ENCODE measurements around the gene MS4A12. TPM values are rescaled to one million over a fixed set of nuclear protein-coding genes. Genes with fewer than 3 reads are reported as not detected.
"Not testable (repeated sequence)": the region's sequence is repeated elsewhere in the genome, so short reads cannot be mapped to it uniquely, and the experiment has no call there.

MS4A12 gene
- total RNA-seq, 2 experiments from 2014 or later: 1.8 TPM; not detected in 1

DNA sequence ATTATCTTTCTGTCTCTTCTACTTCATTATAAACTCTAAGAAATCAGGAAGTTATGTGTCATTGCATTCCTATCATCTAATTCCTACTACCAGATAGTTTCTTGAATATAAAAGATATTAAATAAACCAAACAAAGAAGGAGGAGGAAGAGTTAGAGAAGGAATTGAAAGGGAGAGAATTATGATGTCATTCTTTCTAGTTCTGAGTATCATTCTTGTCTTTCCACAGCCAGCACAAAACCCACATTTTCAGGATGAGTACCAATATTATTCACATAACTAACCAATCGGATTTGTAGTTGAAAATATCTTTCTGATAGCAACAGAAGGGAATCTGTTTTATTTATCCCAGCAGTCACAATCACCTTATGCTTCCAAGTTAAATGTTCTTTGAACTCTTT lies 35.9 kb downstream of the MS4A12 start:
- CTCF ChIA-PET (ENCODE audit: unreplicated experiment): no interaction called here

DNA sequence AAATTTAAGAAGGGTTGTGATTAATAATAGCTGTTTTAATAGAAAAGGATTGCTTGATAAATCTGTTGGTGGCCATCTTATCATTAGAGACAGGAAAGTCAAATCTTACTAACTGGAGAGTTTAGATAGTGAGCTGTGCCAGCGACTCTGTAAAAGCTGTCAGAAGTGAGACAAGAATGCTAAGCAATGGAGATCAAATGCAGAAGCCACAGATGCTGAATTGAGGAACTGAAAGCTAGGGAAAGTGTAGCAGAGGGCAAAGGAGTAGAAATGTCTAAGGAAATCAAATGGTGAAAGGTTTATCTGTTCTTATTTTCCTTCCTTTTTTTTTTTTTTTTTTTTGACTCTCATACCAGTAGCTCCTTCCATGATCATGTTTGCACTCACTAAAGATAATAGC lies 36.4 kb downstream of the MS4A12 start:
- peak; percentile 88 for DNase-seq (ENCODE audit: low spot score)
- Histone ChIP-seq H3K4me2 (ENCODE audit: low read length) (peak overlapping the region; percentile 47), H3K4me1 (ENCODE audit: insufficient read depth, low read length, poor library complexity, severe bottlenecking) (peaks cover 17% of the 10 kb centered on the region), H3K27ac (ENCODE audit: low read depth, low read length, poor library complexity, severe bottlenecking) (peak overlapping the region; percentile 33), H4K20me1 (ENCODE audit: insufficient read depth, low read length) (no peaks in the 10 kb centered on the region), H3K79me2 (ENCODE audit: insufficient read depth, low read depth, low read length) (no peaks in the 10 kb centered on the region), H3K4me3 (ENCODE audit: low read depth, low read length, poor library complexity, severe bottlenecking) (no peak overlapping the region), H3K9me2 (ENCODE audit: insufficient read depth, low read length) (no peaks in the 10 kb centered on the region), H3K9me3 (ENCODE audit: low read length) (no peaks in the 10 kb centered on the region), H3K36me3 (ENCODE audit: insufficient read depth, low read length) (no peaks in the 10 kb centered on the region), H2AFZ (ENCODE audit: low read length) (peak overlapping the region; percentile 60)
- intact Hi-C loops (cut with micrococcal nuclease; ENCODE audit: unreplicated experiment): no loop called here
- BruUV-seq (replicated peaks): no TSS peak
- TF ChIP-seq, protein P1, sequence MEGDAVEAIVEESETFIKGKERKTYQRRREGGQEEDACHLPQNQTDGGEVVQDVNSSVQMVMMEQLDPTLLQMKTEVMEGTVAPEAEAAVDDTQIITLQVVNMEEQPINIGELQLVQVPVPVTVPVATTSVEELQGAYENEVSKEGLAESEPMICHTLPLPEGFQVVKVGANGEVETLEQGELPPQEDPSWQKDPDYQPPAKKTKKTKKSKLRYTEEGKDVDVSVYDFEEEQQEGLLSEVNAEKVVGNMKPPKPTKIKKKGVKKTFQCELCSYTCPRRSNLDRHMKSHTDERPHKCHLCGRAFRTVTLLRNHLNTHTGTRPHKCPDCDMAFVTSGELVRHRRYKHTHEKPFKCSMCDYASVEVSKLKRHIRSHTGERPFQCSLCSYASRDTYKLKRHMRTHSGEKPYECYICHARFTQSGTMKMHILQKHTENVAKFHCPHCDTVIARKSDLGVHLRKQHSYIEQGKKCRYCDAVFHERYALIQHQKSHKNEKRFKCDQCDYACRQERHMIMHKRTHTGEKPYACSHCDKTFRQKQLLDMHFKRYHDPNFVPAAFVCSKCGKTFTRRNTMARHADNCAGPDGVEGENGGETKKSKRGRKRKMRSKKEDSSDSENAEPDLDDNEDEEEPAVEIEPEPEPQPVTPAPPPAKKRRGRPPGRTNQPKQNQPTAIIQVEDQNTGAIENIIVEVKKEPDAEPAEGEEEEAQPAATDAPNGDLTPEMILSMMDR (conservative IDR thresholded peaks at IDR 0.05; ENCODE audit: low read length): no peak
- no peak for TF ChIP-seq EZH2phosphoT487 (IDR thresholded peaks at IDR 0.05; ENCODE audit: borderline replicate concordance, low read depth, low read length)
- CTCF ChIA-PET (ENCODE audit: unreplicated experiment): no interaction called here
- POLR2A ChIA-PET: interaction anchor here (0.6 to 2.3 kb wide), 7 partner anchors 10 to 68 kb away, joined by 3 to 7 read pairs (median 5); no protein-coding TSS in a partner anchor

More for the DNA sequence above, 35.9 kb downstream of the MS4A12 start:
- H3K36me3 ChIP-seq (ENCODE audit: insufficient read depth, low read length): no peaks in the 10 kb centered on the region
- peak overlapping the region; percentile 33 for H3K27ac ChIP-seq (ENCODE audit: low read depth, low read length, poor library complexity, severe bottlenecking)
- no peak for DNase-seq (ENCODE audit: low spot score)
- H2AFZ ChIP-seq (ENCODE audit: low read length): peak overlapping the region; percentile 60
- no peaks in the 10 kb centered on the region for H3K79me2 ChIP-seq (ENCODE audit: insufficient read depth, low read depth, low read length)
- POLR2A ChIA-PET: interaction anchor here (0.6 to 2.3 kb wide), 7 partner anchors 9 to 68 kb away, joined by 3 to 7 read pairs (median 5); no protein-coding TSS in a partner anchor
- peak overlapping the region; percentile 47 for H3K4me2 ChIP-seq (ENCODE audit: low read length)
- no peaks in the 10 kb centered on the region for H3K9me3 ChIP-seq (ENCODE audit: low read length)
- no peaks in the 10 kb centered on the region for H3K9me2 ChIP-seq (ENCODE audit: insufficient read depth, low read length)
- peaks cover 17% of the 10 kb centered on the region for H3K4me1 ChIP-seq (ENCODE audit: insufficient read depth, low read length, poor library complexity, severe bottlenecking)
- no peaks in the 10 kb centered on the region for H4K20me1 ChIP-seq (ENCODE audit: insufficient read depth, low read length)
- intact Hi-C loops (cut with micrococcal nuclease; ENCODE audit: unreplicated experiment): no loop called here
- TF ChIP-seq, protein P1 (conservative IDR thresholded peaks at IDR 0.05; ENCODE audit: low read length): no peak
- no peak for TF ChIP-seq EZH2phosphoT487 (IDR thresholded peaks at IDR 0.05; ENCODE audit: borderline replicate concordance, low read depth, low read length)
- no peak overlapping the region for H3K4me3 ChIP-seq (ENCODE audit: low read depth, low read length, poor library complexity, severe bottlenecking)
- BruUV-seq (replicated peaks): no TSS peak

DNA sequence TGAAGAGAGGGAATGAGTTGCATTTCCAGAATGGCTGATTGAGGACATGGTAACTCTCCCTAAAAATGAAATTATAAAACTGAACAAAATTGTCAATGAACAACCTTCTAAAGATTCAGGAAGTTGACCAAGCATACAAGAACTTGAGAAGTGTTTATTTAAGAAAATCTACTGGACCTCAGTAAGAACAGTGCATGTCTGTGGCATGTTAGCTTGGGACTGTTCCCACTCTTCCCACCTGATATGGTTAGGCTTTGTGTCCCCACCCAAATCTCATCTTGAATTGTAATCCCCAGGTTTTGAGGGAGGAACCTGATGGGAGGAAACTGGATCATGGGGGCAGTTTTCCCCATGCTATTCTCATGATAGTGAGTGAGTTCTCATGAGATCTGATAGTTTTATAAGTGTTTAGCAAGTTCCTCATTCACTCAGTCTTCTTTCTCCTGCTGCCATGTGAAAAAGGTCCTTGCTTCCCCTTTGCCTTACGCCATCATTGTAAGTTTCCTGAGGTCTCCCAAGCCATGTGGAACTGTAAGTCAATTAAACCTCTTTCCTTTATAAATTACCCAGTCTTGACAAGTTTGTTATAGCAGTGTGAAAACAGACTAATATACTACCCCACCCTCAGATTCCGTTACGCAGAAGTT lies 38.0 kb downstream of the MS4A12 start:
- no TSS peak for BruUV-seq (replicated peaks)
- Histone ChIP-seq H3K36me3 (ENCODE audit: insufficient read depth, low read length) (no peaks in the 10 kb centered on the region), H3K4me1 (ENCODE audit: insufficient read depth, low read length, poor library complexity, severe bottlenecking) (peaks cover 17% of the 10 kb centered on the region), H3K9me2 (ENCODE audit: insufficient read depth, low read length) (no peaks in the 10 kb centered on the region), H3K27ac (ENCODE audit: low read depth, low read length, poor library complexity, severe bottlenecking) (no peak overlapping the region), H3K9me3 (ENCODE audit: low read length) (no peaks in the 10 kb centered on the region), H3K4me3 (ENCODE audit: low read depth, low read length, poor library complexity, severe bottlenecking) (no peak overlapping the region), H3K4me2 (ENCODE audit: low read length) (no peak overlapping the region), H4K20me1 (ENCODE audit: insufficient read depth, low read length) (no peaks in the 10 kb centered on the region), H2AFZ (ENCODE audit: low read length) (no peak overlapping the region), H3K79me2 (ENCODE audit: insufficient read depth, low read depth, low read length) (no peaks in the 10 kb centered on the region)
- DNase-seq (ENCODE audit: low spot score): no peak
- CTCF ChIA-PET (ENCODE audit: unreplicated experiment): no interaction called here
- intact Hi-C loops (cut with micrococcal nuclease; ENCODE audit: unreplicated experiment): no loop called here
- no peak for TF ChIP-seq EZH2phosphoT487 (IDR thresholded peaks at IDR 0.05; ENCODE audit: borderline replicate concordance, low read depth, low read length)
- TF ChIP-seq, protein P1 (conservative IDR thresholded peaks at IDR 0.05; ENCODE audit: low read length): no peak
- POLR2A ChIA-PET: no interaction called here

DNA sequence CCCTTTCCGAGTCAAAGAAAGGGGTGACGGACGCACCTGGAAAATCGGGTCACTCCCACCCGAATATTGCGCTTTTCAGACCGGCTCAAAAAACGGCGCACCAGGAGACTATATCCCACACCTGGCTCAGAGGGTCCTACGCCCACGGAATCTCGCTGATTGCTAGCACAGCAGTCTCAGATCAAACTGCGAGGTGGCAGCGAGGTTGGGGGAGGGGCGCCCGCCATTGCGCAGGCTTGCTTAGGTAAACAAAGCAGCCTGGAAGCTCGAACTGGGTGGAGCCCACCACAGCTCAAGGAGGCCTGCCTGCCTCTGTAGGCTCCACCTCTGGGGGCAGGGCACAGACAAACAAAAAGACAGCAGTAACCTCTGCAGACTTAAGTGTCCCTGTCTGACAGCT lies 39.8 kb downstream of the MS4A12 start:
- H3K36me3 ChIP-seq (ENCODE audit: insufficient read depth, low read length); H2AFZ ChIP-seq (ENCODE audit: low read length); DNase-seq (ENCODE audit: low spot score); H3K4me2 ChIP-seq (ENCODE audit: low read length); H3K79me2 ChIP-seq (ENCODE audit: insufficient read depth, low read depth, low read length); BruUV-seq (replicated peaks); H3K27ac ChIP-seq (ENCODE audit: low read depth, low read length, poor library complexity, severe bottlenecking); H3K4me3 ChIP-seq (ENCODE audit: low read depth, low read length, poor library complexity, severe bottlenecking); H3K9me2 ChIP-seq (ENCODE audit: insufficient read depth, low read length); CTCF ChIA-PET (ENCODE audit: unreplicated experiment); intact Hi-C loops (cut with micrococcal nuclease; ENCODE audit: unreplicated experiment); H4K20me1 ChIP-seq (ENCODE audit: insufficient read depth, low read length); H3K9me3 ChIP-seq (ENCODE audit: low read length); POLR2A ChIA-PET: not testable (repeated sequence)
- peaks cover 17% of the 10 kb centered on the region for H3K4me1 ChIP-seq (ENCODE audit: insufficient read depth, low read length, poor library complexity, severe bottlenecking)
